Retinal pigment epithelial cell (primary cell): Measurements from ENCODE around the gene MYO7A.

Experiments
- DNase-seq: peaks from one replicate; pipeline ENCODE4 v3.0.0-alpha.2; 2010; ENCODE audit warnings: low read depth
- H3K4me3 ChIP-seq: 2 replicates; pipeline ENCODE4 v1.5.1; 2011; ENCODE audit warnings: mild to moderate bottlenecking, low read length, control low read depth, moderate library complexity
- TF ChIP-seq, protein P1 (sequence below): conservative IDR thresholded peaks from 2 replicates; pipeline ENCODE4 v1.5.1; 2011; ENCODE audit warnings: low read depth, low read length, control low read depth, inconsistent platforms

The MYO7A gene

DNA sequence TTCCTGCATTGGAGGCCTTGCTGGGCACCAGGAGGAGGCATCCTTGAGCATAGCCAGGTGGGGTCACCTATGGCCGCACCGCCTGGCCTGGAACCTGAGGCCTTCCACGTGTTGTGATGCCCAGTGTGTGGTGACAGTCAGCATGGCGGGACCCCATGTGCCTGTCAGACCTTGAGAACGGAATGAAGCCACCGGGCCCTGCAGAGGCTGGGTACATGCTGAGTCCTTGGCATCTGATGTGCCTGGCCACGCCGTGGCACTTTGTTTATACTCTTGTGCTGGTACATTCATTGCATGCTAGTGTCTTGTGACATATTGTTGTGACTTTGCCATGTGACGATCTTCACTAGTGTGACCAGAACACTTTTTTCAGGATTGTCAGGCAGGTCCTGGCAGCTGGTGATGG lies 8.5 kb upstream of the MYO7A start:
- TF ChIP-seq, protein P1, sequence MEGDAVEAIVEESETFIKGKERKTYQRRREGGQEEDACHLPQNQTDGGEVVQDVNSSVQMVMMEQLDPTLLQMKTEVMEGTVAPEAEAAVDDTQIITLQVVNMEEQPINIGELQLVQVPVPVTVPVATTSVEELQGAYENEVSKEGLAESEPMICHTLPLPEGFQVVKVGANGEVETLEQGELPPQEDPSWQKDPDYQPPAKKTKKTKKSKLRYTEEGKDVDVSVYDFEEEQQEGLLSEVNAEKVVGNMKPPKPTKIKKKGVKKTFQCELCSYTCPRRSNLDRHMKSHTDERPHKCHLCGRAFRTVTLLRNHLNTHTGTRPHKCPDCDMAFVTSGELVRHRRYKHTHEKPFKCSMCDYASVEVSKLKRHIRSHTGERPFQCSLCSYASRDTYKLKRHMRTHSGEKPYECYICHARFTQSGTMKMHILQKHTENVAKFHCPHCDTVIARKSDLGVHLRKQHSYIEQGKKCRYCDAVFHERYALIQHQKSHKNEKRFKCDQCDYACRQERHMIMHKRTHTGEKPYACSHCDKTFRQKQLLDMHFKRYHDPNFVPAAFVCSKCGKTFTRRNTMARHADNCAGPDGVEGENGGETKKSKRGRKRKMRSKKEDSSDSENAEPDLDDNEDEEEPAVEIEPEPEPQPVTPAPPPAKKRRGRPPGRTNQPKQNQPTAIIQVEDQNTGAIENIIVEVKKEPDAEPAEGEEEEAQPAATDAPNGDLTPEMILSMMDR = no peak
- DNase-seq = no peak
- H3K4me3 ChIP-seq = no peak overlapping the region

DNA sequence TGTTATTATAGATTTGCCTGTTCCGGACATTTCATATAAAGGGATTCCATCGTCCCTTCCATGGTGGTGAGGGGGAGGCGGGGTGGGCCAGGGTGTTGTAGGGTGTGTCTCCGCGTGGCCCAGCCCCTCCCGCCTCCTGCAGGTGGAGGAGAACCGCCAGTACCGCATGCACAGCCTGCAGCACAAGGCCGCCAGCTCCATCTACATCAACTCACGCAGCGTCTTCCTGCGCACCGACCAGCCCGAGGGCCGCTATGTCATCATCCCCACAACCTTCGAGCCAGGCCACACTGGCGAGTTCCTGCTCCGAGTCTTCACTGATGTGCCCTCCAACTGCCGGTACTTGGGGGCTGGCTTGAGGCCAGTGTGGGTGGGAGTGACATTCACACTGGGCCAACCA lies 7.5 kb upstream of the MYO7A start:
- no peak overlapping the region for H3K4me3 ChIP-seq
- TF ChIP-seq, protein P1 = no peak
- DNase-seq = no peak

DNA sequence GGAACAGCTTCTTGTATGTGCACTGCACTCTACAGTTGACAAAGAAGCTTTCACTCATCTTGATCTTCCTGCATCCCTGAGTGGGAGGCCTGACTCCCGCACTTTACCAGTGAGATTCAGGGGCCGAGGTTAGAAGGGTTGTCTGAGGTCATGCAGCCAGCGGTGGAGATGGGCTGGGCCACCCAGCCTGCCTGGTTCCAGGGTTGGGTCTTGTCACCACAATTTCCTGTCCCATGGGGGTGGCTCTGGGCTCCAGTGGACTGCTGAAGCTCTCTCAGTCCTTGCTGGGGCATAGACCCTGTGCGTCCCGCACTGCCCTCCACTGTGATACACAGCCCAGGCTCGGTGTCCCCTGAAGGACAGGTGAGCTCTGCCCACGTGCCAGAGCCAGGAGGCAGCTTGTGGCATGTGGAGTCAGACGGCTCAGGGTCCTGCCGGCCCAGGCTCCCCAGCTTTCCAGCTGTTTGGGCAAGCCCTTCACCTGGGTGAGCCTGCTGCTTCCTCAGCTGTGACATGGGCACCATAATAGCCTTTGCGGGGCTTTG lies 6.9 kb upstream of the MYO7A start:
- no peak for DNase-seq
- no peak overlapping the region for H3K4me3 ChIP-seq
- TF ChIP-seq, protein P1 = no peak

DNA sequence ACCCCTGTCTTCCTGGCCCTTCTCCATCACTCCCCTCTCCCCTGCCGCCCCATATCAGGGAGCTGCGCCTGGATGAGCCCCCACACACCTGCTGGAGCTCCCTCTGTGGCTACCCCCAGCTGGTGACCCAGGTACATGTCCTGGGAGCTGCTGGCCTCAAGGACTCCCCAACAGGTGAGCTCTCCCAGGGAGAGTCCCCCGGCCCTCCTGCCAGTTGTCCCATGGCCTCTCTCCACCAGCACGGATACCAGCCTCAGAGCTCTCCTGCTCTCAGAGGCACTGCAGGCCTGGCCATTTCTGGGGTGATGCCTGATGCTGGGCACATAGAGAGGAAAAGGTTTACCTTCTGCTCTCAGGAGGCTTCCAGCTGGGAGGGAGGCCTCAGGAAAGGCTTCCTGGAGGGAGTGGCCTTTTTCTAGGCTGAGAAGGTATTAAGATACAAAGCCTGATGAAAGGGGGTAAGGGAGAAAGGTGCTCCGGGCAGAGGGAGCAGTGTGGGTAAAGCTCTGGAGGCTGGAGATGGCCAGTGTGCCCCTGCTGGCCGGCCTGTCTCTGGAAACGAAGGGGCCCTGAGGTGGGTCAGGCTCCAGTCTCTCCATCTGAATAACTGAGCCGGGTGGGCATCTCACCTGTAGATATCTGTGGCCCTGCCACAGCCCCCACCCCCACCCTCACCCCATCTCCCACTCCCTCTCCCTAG lies 6.0 kb upstream of the MYO7A start:
- H3K4me3 ChIP-seq = no peak overlapping the region
- TF ChIP-seq, protein P1 = no peak
- DNase-seq = no peak

DNA sequence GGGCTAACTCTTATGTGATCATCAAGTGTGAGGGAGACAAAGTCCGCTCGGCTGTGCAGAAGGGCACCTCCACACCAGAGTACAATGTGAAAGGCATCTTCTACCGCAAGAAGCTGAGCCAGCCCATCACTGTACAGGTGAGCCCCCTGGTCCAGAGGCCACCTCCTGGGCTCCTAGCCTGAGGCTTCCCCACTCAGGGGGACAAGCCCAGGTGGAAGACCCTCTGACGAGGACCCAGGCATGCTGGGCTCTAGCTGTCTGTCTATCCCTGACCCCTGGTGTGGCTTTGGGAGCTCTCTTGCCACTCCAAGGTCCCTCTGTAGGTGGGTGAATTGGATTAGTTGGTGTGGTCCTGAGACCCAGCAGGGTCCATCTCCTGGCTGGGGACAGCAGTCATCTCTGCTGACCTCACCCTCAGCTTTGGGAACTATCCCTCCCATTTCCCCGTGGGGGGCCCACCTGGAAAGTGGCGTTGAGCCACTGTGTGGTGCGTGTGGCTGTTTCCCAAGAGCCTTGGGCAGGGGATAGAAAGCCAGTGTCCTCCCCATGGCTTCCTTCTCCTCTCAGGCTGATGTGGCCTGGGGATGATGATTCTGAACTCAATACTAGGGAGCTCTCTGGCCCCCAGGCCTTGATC lies 5.4 kb upstream of the MYO7A start:
- DNase-seq = no peak
- TF ChIP-seq, protein P1 = no peak

DNA sequence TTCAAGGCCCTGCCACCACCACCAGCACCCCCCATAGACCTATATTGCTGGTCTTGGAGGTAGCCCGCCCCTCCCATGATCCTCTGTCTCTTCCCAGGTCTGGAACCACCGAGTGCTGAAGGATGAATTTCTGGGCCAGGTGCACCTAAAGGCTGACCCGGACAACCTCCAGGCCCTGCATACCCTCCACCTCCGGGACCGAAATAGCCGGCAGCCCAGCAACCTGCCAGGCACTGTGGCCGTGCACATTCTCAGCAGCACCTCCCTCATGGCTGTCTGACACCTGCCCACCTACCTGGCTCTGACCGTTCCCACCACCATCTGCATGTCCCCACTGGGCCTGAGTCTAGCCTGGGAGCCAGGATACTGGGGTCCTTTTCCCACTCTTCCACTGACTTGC lies 4.5 kb upstream of the MYO7A start:
- TF ChIP-seq, protein P1 = no peak
- DNase-seq = no peak
- no peak overlapping the region for H3K4me3 ChIP-seq

More for the DNA sequence above, 5.4 kb upstream of the MYO7A start:
- H3K4me3 ChIP-seq = no peak overlapping the region

DNA sequence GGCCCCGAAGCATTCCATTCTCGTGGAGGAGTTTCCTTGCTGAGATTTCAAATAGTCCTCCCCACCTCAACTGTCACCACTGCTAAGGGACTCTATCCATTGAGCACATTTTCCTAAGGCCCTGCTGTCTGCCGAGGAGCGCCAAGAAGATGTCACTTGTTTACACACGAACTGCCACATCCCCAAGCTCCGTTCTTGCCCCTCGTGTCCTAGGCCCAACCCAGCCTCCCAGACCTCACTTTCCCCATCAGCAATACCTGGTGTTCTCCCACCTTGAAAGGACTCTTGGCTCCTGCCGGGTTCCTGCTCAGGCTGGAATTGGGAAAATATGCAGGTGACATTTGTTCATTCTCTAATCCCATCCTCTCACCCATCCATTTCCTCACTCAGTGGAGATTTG lies 4.0 kb upstream of the MYO7A start:
- DNase-seq = no peak
- H3K4me3 ChIP-seq = no peak overlapping the region
- TF ChIP-seq, protein P1 = no peak
